SK-N-SH treated with all-trans-retinoic acid at 6 μM for 48 hours (cell line): ENCODE measurements around the gene SIM1.

Experiments used
- ATAC-seq: fragments of 200-7000 bp; cut with Tn5 transposase; 3 replicates; pipeline ENCODE4 v1.9.1; 2020; ENCODE audit warnings: mild to moderate bottlenecking, moderate library complexity
- BACH2 ChIP-seq: fragments of 250-450 bp; sonication (Bioruptor Pico); IDR thresholded peaks from 2 replicates; pipeline ENCODE4 v1.9.0; 2021; ENCODE audit warnings: mild to moderate bottlenecking, borderline replicate concordance
- CSDC2 ChIP-seq: fragments of 250-450 bp; sonication (Bioruptor Pico); IDR thresholded peaks from 2 replicates; pipeline ENCODE4 v1.5.0; 2020; ENCODE audit warnings: mild to moderate bottlenecking, moderate library complexity
- ESRRG ChIP-seq: fragments of 250-450 bp; sonication (Bioruptor Pico); IDR thresholded peaks from 2 replicates; pipeline ENCODE4 v1.6.1; 2021; ENCODE audit warnings: mild to moderate bottlenecking
- ISL1 ChIP-seq: fragments of 250-450 bp; sonication (Bioruptor Pico); IDR thresholded peaks from 2 replicates; pipeline ENCODE4 v2.1.2; 2022; ENCODE audit warnings: mild to moderate bottlenecking, moderate library complexity
- OSR1 ChIP-seq: fragments of 250-450 bp; sonication (Bioruptor Pico); IDR thresholded peaks from 2 replicates; pipeline ENCODE4 v1.8.0; 2022; ENCODE audit warnings: moderate library complexity, mild to moderate bottlenecking, inconsistent platforms
- PPARA ChIP-seq: fragments of 250-450 bp; sonication (Bioruptor Pico); IDR thresholded peaks from 2 replicates; pipeline ENCODE4 v1.5.0; 2020; ENCODE audit warnings: mild to moderate bottlenecking, borderline replicate concordance
- RARB ChIP-seq: fragments of 250-450 bp; sonication (Bioruptor Pico); IDR thresholded peaks from 2 replicates; pipeline ENCODE4 v1.8.0; 2021; ENCODE audit warnings: mild to moderate bottlenecking, moderate library complexity
- SNAI2 ChIP-seq: fragments of 250-450 bp; sonication (Bioruptor Pico); IDR thresholded peaks from 2 replicates; pipeline ENCODE4 v1.5.0; 2020; ENCODE audit warnings: mild to moderate bottlenecking, moderate library complexity
- TCF4 ChIP-seq: fragments of 250-450 bp; sonication (Bioruptor Pico); IDR thresholded peaks from 2 replicates; pipeline ENCODE4 v1.8.0; 2021; ENCODE audit warnings: mild to moderate bottlenecking, moderate library complexity, borderline replicate concordance
- ZFP3 ChIP-seq: fragments of 250-450 bp; sonication (Bioruptor Pico); IDR thresholded peaks from 2 replicates; pipeline ENCODE4 v1.5.0; 2020; ENCODE audit warnings: mild to moderate bottlenecking, moderate library complexity
- ZFP30 ChIP-seq: fragments of 450-650 bp; formaldehyde crosslinking; IDR thresholded peaks from 2 replicates; pipeline ENCODE4 v1.5.0; 2022; ENCODE audit warnings: mild to moderate bottlenecking, moderate library complexity
- ZNF565 ChIP-seq: fragments of 450-650 bp; formaldehyde crosslinking; conservative IDR thresholded peaks from 2 replicates; pipeline ENCODE4 v1.5.0; 2020; ENCODE audit warnings: low read depth, mild to moderate bottlenecking, moderate library complexity
- ZNF70 ChIP-seq: fragments of 450-650 bp; formaldehyde crosslinking; IDR thresholded peaks from 2 replicates; pipeline ENCODE4 v1.5.0; 2020; ENCODE audit warnings: mild to moderate bottlenecking, moderate library complexity
- ZNF8 ChIP-seq: fragments of 450-650 bp; formaldehyde crosslinking; IDR thresholded peaks from 2 replicates; pipeline ENCODE4 v1.5.0; 2020; ENCODE audit warnings: mild to moderate bottlenecking, moderate library complexity
- TF ChIP-seq, protein P1 (sequence below): fragments of 250-450 bp; sonication (Bioruptor Pico); IDR thresholded peaks from 2 replicates; pipeline ENCODE4 v1.8.0; 2021; ENCODE audit warnings: low read depth, mild to moderate bottlenecking, moderate library complexity, borderline replicate concordance
- TF ChIP-seq, protein P2 (sequence below): fragments of 250-450 bp; sonication (Bioruptor Pico); IDR thresholded peaks from 2 replicates; pipeline ENCODE4 v1.5.1; 2020; ENCODE audit warnings: low read depth, mild to moderate bottlenecking, moderate library complexity
- TF ChIP-seq, protein P3 (sequence below): fragments of 250-450 bp; sonication (Bioruptor Pico); IDR thresholded peaks from 2 replicates; pipeline ENCODE4 v1.5.0; 2020; ENCODE audit warnings: mild to moderate bottlenecking, moderate library complexity
- TF ChIP-seq, protein P4 (sequence below): fragments of 250-450 bp; sonication (Bioruptor Pico); IDR thresholded peaks from 2 replicates; pipeline ENCODE4 v1.5.1; 2021; ENCODE audit warnings: mild to moderate bottlenecking, moderate library complexity
- TF ChIP-seq, protein P5 (sequence below): fragments of 250-450 bp; sonication (Bioruptor Pico); IDR thresholded peaks from 2 replicates; pipeline ENCODE4 v1.8.0; 2020; ENCODE audit warnings: mild to moderate bottlenecking, moderate library complexity, borderline replicate concordance

The SIM1 gene, protein sequence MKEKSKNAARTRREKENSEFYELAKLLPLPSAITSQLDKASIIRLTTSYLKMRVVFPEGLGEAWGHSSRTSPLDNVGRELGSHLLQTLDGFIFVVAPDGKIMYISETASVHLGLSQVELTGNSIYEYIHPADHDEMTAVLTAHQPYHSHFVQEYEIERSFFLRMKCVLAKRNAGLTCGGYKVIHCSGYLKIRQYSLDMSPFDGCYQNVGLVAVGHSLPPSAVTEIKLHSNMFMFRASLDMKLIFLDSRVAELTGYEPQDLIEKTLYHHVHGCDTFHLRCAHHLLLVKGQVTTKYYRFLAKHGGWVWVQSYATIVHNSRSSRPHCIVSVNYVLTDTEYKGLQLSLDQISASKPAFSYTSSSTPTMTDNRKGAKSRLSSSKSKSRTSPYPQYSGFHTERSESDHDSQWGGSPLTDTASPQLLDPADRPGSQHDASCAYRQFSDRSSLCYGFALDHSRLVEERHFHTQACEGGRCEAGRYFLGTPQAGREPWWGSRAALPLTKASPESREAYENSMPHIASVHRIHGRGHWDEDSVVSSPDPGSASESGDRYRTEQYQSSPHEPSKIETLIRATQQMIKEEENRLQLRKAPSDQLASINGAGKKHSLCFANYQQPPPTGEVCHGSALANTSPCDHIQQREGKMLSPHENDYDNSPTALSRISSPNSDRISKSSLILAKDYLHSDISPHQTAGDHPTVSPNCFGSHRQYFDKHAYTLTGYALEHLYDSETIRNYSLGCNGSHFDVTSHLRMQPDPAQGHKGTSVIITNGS

DNA sequence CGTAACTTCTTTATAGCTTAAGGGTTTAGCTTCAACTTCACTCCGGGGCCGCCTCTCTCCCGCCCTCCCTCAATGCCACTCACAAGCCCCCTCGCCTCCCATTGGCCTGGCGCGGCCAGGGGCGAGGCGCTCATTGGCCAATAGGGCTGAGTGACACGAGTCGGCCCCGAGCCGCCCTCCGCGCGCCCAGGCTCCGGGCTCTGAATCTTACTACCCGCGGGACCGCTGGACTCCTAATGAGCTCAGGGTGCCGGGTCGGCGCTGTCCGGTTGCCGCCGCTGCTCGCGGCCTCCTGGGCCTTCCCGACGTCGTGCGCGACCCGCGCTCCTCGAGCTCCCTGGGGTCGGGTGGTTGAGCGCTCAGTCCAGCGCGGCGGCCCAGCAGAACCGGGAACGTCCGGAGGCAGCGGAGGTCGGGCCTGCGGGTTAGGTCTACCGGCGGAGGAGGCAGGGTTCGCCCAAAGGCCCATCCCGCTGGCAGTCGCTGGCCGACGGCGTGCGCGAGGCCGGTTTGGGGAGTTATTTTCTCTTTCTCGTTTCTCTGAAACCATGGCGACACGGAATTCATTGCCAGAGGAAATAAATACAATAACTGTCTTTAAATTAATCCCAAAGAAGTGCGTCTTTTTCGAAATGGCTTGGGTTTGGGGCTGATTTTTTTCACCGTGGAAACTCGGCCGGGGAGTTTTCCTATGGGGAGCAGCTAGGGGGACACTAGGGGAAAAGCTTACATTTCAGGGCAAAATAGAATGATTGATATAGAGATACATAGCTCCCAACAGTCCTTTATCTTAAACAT is at the start of gene SIM1:
TSS of gene SIM1 (minus strand) at position 19 of the 798 bp plus-strand sequence. CDS start 1,453 bp downstream, outside the sequence.
- ATAC-seq: peak; percentile 83
- TF ChIP-seq TCF4 (CRISPR knock-in tag) (no peak), RARB (CRISPR knock-in tag) (no peak), ZFP30 (no peak), ZNF565 (CRISPR knock-in tag) (no peak), PPARA (CRISPR knock-in tag) (no peak), ZNF70 (CRISPR knock-in tag) (no peak), ZNF8 (no peak), SNAI2 (CRISPR knock-in tag) (no peak), ISL1 (CRISPR knock-in tag) (no peak), ESRRG (CRISPR knock-in tag) (no peak), CSDC2 (CRISPR knock-in tag) (no peak), BACH2 (CRISPR knock-in tag) (no peak)
- TF ChIP-seq, protein P1, sequence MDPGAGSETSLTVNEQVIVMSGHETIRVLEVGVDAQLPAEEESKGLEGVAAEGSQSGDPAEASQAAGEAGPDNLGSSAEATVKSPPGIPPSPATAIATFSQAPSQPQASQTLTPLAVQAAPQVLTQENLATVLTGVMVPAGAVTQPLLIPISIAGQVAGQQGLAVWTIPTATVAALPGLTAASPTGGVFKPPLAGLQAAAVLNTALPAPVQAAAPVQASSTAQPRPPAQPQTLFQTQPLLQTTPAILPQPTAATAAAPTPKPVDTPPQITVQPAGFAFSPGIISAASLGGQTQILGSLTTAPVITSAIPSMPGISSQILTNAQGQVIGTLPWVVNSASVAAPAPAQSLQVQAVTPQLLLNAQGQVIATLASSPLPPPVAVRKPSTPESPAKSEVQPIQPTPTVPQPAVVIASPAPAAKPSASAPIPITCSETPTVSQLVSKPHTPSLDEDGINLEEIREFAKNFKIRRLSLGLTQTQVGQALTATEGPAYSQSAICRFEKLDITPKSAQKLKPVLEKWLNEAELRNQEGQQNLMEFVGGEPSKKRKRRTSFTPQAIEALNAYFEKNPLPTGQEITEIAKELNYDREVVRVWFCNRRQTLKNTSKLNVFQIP (CRISPR knock-in tag): no peak
- TF ChIP-seq, protein P2, sequence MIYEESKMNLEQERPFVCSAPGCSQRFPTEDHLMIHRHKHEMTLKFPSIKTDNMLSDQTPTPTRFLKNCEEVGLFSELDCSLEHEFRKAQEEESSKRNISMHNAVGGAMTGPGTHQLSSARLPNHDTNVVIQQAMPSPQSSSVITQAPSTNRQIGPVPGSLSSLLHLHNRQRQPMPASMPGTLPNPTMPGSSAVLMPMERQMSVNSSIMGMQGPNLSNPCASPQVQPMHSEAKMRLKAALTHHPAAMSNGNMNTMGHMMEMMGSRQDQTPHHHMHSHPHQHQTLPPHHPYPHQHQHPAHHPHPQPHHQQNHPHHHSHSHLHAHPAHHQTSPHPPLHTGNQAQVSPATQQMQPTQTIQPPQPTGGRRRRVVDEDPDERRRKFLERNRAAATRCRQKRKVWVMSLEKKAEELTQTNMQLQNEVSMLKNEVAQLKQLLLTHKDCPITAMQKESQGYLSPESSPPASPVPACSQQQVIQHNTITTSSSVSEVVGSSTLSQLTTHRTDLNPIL: no peak
- TF ChIP-seq, protein P3, sequence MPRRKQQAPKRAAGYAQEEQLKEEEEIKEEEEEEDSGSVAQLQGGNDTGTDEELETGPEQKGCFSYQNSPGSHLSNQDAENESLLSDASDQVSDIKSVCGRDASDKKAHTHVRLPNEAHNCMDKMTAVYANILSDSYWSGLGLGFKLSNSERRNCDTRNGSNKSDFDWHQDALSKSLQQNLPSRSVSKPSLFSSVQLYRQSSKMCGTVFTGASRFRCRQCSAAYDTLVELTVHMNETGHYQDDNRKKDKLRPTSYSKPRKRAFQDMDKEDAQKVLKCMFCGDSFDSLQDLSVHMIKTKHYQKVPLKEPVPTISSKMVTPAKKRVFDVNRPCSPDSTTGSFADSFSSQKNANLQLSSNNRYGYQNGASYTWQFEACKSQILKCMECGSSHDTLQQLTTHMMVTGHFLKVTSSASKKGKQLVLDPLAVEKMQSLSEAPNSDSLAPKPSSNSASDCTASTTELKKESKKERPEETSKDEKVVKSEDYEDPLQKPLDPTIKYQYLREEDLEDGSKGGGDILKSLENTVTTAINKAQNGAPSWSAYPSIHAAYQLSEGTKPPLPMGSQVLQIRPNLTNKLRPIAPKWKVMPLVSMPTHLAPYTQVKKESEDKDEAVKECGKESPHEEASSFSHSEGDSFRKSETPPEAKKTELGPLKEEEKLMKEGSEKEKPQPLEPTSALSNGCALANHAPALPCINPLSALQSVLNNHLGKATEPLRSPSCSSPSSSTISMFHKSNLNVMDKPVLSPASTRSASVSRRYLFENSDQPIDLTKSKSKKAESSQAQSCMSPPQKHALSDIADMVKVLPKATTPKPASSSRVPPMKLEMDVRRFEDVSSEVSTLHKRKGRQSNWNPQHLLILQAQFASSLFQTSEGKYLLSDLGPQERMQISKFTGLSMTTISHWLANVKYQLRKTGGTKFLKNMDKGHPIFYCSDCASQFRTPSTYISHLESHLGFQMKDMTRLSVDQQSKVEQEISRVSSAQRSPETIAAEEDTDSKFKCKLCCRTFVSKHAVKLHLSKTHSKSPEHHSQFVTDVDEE (CRISPR knock-in tag): no peak
- TF ChIP-seq, protein P4, sequence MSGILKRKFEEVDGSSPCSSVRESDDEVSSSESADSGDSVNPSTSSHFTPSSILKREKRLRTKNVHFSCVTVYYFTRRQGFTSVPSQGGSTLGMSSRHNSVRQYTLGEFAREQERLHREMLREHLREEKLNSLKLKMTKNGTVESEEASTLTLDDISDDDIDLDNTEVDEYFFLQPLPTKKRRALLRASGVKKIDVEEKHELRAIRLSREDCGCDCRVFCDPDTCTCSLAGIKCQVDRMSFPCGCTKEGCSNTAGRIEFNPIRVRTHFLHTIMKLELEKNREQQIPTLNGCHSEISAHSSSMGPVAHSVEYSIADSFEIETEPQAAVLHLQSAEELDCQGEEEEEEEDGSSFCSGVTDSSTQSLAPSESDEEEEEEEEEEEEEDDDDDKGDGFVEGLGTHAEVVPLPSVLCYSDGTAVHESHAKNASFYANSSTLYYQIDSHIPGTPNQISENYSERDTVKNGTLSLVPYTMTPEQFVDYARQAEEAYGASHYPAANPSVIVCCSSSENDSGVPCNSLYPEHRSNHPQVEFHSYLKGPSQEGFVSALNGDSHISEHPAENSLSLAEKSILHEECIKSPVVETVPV (CRISPR knock-in tag): no peak
- TF ChIP-seq, protein P5, sequence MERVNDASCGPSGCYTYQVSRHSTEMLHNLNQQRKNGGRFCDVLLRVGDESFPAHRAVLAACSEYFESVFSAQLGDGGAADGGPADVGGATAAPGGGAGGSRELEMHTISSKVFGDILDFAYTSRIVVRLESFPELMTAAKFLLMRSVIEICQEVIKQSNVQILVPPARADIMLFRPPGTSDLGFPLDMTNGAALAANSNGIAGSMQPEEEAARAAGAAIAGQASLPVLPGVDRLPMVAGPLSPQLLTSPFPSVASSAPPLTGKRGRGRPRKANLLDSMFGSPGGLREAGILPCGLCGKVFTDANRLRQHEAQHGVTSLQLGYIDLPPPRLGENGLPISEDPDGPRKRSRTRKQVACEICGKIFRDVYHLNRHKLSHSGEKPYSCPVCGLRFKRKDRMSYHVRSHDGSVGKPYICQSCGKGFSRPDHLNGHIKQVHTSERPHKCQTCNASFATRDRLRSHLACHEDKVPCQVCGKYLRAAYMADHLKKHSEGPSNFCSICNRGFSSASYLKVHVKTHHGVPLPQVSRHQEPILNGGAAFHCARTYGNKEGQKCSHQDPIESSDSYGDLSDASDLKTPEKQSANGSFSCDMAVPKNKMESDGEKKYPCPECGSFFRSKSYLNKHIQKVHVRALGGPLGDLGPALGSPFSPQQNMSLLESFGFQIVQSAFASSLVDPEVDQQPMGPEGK (CRISPR knock-in tag): no peak

DNA sequence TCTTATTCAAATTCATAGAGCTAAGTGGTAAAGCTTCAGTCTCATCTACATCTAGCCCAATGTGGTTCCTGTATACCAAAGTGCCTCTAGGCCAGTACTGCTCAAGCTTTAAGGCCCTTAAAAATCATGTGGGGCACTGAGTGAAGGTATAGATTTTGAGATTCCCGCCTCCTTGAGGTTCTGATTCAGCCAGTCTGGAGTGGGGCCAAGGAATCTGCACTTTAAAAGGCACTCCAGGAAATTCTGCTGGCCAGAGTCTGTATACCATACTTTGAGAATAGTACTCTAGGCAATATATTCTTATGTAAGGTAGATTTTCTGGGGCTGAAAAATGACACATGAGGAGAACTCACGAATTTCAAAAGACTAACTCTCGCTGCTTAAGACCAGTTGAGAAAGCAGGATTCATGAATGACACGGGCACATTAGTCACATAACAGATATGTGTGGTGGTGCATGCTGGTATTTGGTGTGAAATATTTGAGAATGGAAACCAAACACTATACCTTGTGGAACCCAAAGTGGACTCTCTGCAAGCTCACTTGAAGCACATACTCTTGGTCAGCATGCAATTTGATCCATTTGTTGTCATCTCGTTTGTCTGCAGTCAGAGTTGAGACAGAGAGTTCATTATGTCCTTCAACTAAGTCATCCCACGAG is 47.6 kb upstream of the SIM1 start:
- peak; percentile 31; the same call in 2 of the 3 replicates for ATAC-seq
- TF ChIP-seq, protein P5 (CRISPR knock-in tag): no peak
- TF ChIP-seq OSR1 (CRISPR knock-in tag) (no peak), ZFP3 (no peak), ZNF8 (no peak)
- TF ChIP-seq, protein P4 (CRISPR knock-in tag): no peak
- TF ChIP-seq, protein P3 (CRISPR knock-in tag): no peak
